Endothelial cell (in vitro differentiated cells): ENCODE data around the gene CATSPERZ. TPM values are rescaled to one million over a fixed set of nuclear protein-coding genes. Genes with fewer than 3 reads are reported as not detected.
A peak's percentile ranks its signal among the peaks of the same experiment; 100 is the strongest.

Source experiments
- DNase-seq: peaks from one replicate; pipeline ENCODE4 v3.0.0; 2021; ENCODE audit warnings: low spot score
- H3K27ac Mint-ChIP-seq: one replicate; pipeline ENCODE4 v1.8.0; 2021; ENCODE audit warnings: mixed read lengths, inconsistent platforms; ENCODE audit not compliant: unreplicated experiment
- H3K27me3 Mint-ChIP-seq: one replicate; pipeline ENCODE4 v1.8.0; 2021; ENCODE audit warnings: mild to moderate bottlenecking, moderate library complexity, mixed read lengths, inconsistent platforms; ENCODE audit not compliant: unreplicated experiment
- H3K36me3 Mint-ChIP-seq: one replicate; pipeline ENCODE4 v1.8.0; 2021; ENCODE audit warnings: mild to moderate bottlenecking, low read depth, mixed read lengths, inconsistent platforms; ENCODE audit not compliant: unreplicated experiment
- H3K4me1 Mint-ChIP-seq: one replicate; pipeline ENCODE4 v1.8.0; 2021; ENCODE audit warnings: mild to moderate bottlenecking, mixed read lengths, inconsistent platforms; ENCODE audit not compliant: unreplicated experiment
- H3K4me3 Mint-ChIP-seq: one replicate; pipeline ENCODE4 v1.8.0; 2021; ENCODE audit warnings: mild to moderate bottlenecking, mixed read lengths, inconsistent platforms; ENCODE audit not compliant: unreplicated experiment
- H3K9me3 Mint-ChIP-seq: one replicate; pipeline ENCODE4 v1.8.0; 2021; ENCODE audit warnings: mixed read lengths, inconsistent platforms; ENCODE audit not compliant: unreplicated experiment
- total RNA-seq: library from RNA; stranded (reverse); fragmentation: NEBNext Ultra II Directional; extraction: Animal tissue kit (Norgen Biotek cat#: 25700); gene quantifications from one replicate; pipeline ENCODE4 v1.2.1, GENCODE V29; 2021; ENCODE audit not compliant: unreplicated experiment
- TF ChIP-seq, protein P1 (sequence below): fragments of 200-600 bp; sonication (generic); IDR thresholded peaks from one replicate; pipeline ENCODE4 v1.5.0; 2021; ENCODE audit warnings: antibody characterized with exemption; ENCODE audit not compliant: unreplicated experiment

The CATSPERZ gene
- total RNA-seq, 1 donor from 2014 or later, result 0.38 TPM

DNA sequence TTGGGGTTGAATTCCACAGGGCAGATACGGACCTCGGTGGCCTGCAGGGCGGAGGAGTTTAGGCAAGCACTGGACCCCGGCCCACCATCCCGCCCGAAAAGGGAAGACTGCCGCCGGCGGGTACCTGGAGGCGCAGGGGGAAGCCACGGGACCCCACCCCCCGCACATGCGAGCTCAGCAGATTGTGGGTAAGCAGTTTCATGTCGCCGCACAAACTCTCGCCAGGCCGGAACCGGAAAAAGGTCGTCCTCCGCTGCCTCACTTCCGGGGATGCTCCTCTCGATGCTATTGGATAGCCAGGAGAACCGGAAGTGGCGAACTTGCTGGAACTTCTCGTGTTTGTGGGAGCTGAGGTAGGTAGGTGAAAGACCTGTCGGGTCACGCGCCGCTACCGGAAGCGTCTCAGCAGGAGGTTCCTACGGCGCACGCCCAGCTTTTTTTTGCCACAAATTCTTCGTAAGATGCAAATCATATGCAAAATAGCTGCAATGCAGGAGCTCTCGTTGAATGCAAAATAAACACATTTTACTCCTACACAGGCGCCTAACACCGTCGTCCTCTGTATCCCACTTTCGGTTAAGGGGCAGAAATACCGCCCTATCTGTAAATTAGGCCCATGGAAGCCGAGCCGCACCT is 17.3 kb downstream of the CATSPERZ start, which contains the start of gene TRMT112:
Gene TRMT112 (minus strand): TSS at position 235 of the 636 bp plus-strand sequence. CDS start 33 bp downstream, at position 202.
- peak; percentile 79 for DNase-seq
- H3K27me3 Mint-ChIP-seq, result peaks cover 22% of the 10 kb centered on the region
- peaks cover 22% of the 10 kb centered on the region for H3K4me1 Mint-ChIP-seq
- H3K36me3 Mint-ChIP-seq, result peaks cover 34% of the 10 kb centered on the region
- H3K27ac Mint-ChIP-seq, result peak within 1 kb of the TSS; percentile 92
- TF ChIP-seq, protein P1, sequence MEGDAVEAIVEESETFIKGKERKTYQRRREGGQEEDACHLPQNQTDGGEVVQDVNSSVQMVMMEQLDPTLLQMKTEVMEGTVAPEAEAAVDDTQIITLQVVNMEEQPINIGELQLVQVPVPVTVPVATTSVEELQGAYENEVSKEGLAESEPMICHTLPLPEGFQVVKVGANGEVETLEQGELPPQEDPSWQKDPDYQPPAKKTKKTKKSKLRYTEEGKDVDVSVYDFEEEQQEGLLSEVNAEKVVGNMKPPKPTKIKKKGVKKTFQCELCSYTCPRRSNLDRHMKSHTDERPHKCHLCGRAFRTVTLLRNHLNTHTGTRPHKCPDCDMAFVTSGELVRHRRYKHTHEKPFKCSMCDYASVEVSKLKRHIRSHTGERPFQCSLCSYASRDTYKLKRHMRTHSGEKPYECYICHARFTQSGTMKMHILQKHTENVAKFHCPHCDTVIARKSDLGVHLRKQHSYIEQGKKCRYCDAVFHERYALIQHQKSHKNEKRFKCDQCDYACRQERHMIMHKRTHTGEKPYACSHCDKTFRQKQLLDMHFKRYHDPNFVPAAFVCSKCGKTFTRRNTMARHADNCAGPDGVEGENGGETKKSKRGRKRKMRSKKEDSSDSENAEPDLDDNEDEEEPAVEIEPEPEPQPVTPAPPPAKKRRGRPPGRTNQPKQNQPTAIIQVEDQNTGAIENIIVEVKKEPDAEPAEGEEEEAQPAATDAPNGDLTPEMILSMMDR, result no peak
- no peaks in the 10 kb centered on the region for H3K9me3 Mint-ChIP-seq
- H3K4me3 Mint-ChIP-seq, result peak within 1 kb of the TSS; percentile 94

DNA sequence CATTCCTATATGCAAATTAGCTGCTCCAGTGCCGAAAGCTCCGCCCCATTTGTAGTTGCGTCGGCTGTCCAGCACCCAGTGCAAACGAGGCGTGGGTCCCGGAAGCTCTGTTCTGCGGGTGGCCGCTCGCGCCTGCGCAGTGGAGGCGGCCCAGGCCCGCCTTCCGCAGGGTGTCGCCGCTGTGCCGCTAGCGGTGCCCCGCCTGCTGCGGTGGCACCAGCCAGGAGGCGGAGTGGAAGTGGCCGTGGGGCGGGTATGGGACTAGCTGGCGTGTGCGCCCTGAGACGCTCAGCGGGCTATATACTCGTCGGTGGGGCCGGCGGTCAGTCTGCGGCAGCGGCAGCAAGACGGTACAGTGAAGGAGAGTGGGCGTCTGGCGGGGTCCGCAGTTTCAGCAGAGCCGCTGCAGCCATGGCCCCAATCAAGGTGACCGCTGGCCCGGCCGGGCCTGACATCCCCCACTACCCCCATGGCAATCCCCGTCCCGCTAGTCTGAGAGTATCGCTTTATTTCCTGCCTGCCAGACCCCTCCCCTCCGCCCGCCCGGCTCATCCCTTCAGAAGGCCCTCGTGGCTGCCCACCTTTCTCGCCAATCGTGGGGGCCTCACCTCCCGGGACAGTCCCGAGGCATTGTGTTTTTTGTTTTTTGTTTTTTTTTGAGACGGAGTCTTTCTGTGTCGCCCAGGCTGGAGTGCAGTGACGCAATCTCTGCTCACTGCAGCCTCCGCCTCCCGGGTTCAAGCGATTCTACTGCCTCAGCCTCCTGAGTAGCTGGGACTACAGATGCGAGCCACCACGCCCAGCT is 18.0 kb downstream of the CATSPERZ start, which contains the start of gene PRDX5:
Gene PRDX5 (plus strand): TSS at position 161 of the 805 bp plus-strand sequence. CDS start 95 bp downstream, at position 256.
- no peaks in the 10 kb centered on the region for H3K9me3 Mint-ChIP-seq
- peaks cover 27% of the 10 kb centered on the region for H3K36me3 Mint-ChIP-seq
- H3K4me1 Mint-ChIP-seq, result peaks cover 17% of the 10 kb centered on the region
- peak within 1 kb of the TSS; percentile 92 for H3K27ac Mint-ChIP-seq
- peaks cover 18% of the 10 kb centered on the region for H3K27me3 Mint-ChIP-seq
- TF ChIP-seq, protein P1, result no peak
- peak within 1 kb of the TSS; percentile 94 for H3K4me3 Mint-ChIP-seq
- DNase-seq, result peak; percentile 90

DNA sequence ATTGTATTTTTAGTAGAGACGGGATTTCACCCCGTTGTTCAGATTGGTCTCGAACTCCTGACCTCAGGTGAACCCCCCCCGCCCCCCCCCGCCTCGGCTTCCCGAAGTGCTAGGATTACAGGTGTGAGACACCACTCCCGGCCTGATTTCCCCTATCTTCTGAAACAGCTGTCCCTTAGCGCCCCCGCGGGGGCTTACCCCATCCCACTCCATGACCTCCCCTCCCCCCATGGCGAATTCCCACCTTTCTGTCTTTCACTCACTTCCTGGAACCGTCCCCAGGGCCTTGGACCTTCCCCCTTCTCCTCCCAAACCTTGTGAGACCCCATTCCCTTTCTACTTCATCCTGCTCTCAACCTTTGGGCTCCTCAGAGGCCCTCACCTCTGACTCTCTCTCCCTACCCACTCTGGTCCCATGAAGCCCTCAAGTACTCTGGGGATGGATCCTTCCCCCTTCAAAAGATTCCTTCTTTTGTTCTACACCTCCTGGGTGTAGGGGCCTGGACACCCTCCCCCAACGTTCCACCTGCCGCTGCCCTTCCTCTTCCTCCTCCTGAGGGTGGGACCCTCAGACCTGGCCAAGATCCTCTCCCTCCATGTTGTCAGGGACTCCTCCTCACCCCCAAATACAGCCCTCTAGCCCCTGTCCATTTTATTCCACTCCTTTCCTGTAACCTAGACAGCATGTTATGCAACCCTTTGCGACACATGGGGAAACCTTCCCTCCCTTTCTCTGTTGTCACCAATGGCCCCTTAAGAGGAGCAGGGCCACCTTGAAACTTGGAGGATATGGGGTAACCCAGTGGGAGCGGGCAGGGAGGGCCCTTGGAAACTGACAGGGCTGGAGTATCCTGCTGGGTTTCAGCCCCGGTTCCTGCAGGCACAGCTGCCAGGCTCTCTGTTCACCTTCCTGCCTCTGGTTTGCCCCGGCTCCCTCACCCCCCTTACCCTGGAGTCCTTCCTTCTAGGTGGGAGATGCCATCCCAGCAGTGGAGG is 18.9 kb downstream of the CATSPERZ start:
- H3K27me3 Mint-ChIP-seq, result peaks cover 16% of the 10 kb centered on the region
- peaks cover 23% of the 10 kb centered on the region for H3K4me1 Mint-ChIP-seq
- H3K27ac Mint-ChIP-seq, result peak overlapping the region; percentile 80
- TF ChIP-seq, protein P1, result no peak
- H3K9me3 Mint-ChIP-seq, result no peaks in the 10 kb centered on the region
- no peak for DNase-seq
- peak overlapping the region; percentile 94 for H3K4me3 Mint-ChIP-seq
- peaks cover 23% of the 10 kb centered on the region for H3K36me3 Mint-ChIP-seq

DNA sequence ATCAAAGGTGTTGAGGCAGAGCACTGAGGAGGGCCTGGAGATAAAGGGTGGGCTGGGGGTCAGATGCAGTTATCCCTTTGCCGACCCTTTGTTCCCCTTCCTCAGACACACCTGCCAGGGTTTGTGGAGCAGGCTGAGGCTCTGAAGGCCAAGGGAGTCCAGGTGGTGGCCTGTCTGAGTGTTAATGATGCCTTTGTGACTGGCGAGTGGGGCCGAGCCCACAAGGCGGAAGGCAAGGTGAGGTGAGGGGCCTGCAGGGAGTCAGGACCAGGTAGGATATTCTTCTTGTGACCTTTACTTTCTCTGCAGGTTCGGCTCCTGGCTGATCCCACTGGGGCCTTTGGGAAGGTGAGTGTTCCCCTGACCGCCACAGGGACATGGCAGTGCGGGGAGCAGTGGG is 20.4 kb downstream of the CATSPERZ start:
- H3K27ac Mint-ChIP-seq, result no peak overlapping the region
- TF ChIP-seq, protein P1, result no peak
- H3K9me3 Mint-ChIP-seq, result no peaks in the 10 kb centered on the region
- H3K27me3 Mint-ChIP-seq, result peaks cover 12% of the 10 kb centered on the region
- H3K36me3 Mint-ChIP-seq, result peaks cover 23% of the 10 kb centered on the region
- peaks cover 23% of the 10 kb centered on the region for H3K4me1 Mint-ChIP-seq
- peak overlapping the region; percentile 56 for H3K4me3 Mint-ChIP-seq
- DNase-seq, result no peak
